ENCODE measurements around the gene TRANK1. TPM values are rescaled to one million over a fixed set of nuclear protein-coding genes. Genes with fewer than 3 reads are reported as not detected.

The TRANK1 gene
- total RNA-seq, 1 donor from 2014 or later, result 24.9 TPM

DNA sequence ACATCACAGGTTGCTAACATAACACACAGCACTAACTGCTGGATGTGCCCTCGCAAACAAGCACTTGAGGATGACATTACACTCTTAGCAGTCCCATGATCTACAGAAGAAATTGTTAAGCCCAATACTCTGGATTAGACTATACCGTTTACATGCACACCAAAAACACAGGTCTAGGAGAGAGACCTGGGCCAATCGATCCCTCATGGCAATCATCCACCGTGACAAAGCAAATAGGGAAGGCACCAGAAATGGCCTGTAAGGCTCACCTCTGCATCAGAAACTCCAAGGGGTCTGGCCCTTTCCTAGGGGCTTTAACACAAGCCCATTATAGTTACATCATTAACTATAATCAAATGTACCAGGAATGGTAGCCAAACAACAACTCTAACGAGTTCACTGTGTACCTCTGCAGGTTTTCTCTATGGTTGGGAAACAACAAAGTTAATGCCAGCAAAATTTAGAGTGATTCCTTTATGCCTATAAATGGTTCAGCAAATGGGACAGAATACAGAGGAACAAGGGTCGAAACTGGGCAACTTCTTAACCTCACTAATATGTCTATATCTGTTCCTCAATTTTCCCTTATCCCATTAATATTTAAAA, 18.5 kb downstream of the TRANK1 start:
- no peak overlapping the region for H3K4me3 Mint-ChIP-seq (ENCODE audit: unreplicated experiment)
- no peaks in the 10 kb centered on the region for H3K4me1 Mint-ChIP-seq (ENCODE audit: unreplicated experiment)
- no peaks in the 10 kb centered on the region for H3K9me3 Mint-ChIP-seq (ENCODE audit: unreplicated experiment)
- no peak overlapping the region for H3K27ac Mint-ChIP-seq (ENCODE audit: unreplicated experiment)
- H3K36me3 Mint-ChIP-seq (ENCODE audit: unreplicated experiment), result peaks cover 5% of the 10 kb centered on the region
- peak; percentile 13 for DNase-seq (ENCODE audit: extremely low spot score, unreplicated experiment)
- no peaks in the 10 kb centered on the region for H3K27me3 Mint-ChIP-seq (ENCODE audit: unreplicated experiment)
- TF ChIP-seq, protein P1, sequence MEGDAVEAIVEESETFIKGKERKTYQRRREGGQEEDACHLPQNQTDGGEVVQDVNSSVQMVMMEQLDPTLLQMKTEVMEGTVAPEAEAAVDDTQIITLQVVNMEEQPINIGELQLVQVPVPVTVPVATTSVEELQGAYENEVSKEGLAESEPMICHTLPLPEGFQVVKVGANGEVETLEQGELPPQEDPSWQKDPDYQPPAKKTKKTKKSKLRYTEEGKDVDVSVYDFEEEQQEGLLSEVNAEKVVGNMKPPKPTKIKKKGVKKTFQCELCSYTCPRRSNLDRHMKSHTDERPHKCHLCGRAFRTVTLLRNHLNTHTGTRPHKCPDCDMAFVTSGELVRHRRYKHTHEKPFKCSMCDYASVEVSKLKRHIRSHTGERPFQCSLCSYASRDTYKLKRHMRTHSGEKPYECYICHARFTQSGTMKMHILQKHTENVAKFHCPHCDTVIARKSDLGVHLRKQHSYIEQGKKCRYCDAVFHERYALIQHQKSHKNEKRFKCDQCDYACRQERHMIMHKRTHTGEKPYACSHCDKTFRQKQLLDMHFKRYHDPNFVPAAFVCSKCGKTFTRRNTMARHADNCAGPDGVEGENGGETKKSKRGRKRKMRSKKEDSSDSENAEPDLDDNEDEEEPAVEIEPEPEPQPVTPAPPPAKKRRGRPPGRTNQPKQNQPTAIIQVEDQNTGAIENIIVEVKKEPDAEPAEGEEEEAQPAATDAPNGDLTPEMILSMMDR (IDR thresholded peaks at IDR 0.05), result no peak

DNA sequence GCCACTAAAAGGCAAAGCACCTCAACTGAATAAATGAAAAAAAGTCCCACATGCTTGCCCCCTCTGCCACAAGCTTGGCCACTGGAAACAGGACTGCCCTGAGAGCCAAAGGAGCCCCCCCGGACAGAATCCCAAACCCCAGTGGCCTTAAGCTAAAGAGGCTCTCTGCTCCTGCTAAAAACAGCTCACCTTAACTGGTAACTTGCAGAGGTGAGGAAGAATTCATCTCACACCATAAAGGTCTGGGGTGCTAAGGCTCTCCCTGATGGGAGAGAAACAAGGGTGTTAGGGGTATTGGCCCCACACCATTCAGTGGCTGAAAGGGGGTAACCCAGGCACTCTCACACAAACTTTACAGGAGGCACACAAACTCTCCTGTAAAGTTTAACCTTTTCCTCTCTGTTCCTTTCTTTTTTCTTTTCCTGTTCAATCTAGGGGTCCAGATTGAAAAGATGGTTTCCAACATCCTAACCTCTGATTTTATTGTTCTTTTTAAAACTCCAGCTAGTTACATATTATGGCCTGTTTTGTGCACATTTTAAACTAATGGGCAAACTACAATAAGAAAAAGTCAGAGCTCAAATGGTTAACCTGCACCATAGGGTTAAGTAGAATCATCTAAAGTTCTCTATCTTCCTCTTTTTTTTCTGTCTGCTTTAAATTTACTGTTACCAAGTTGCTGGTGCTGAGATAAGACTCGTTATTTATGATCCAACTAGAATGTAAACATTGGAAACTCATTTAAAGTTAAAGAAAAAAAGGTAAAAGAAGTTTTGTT, 19.9 kb downstream of the TRANK1 start:
- no peaks in the 10 kb centered on the region for H3K4me1 Mint-ChIP-seq (ENCODE audit: unreplicated experiment)
- H3K27ac Mint-ChIP-seq (ENCODE audit: unreplicated experiment), result no peak overlapping the region
- TF ChIP-seq, protein P1 (IDR thresholded peaks at IDR 0.05), result no peak
- peaks cover 5% of the 10 kb centered on the region for H3K36me3 Mint-ChIP-seq (ENCODE audit: unreplicated experiment)
- no peaks in the 10 kb centered on the region for H3K27me3 Mint-ChIP-seq (ENCODE audit: unreplicated experiment)
- no peaks in the 10 kb centered on the region for H3K9me3 Mint-ChIP-seq (ENCODE audit: unreplicated experiment)
- peak; percentile 30 for DNase-seq (ENCODE audit: extremely low spot score, unreplicated experiment)
- no peak overlapping the region for H3K4me3 Mint-ChIP-seq (ENCODE audit: unreplicated experiment)

DNA sequence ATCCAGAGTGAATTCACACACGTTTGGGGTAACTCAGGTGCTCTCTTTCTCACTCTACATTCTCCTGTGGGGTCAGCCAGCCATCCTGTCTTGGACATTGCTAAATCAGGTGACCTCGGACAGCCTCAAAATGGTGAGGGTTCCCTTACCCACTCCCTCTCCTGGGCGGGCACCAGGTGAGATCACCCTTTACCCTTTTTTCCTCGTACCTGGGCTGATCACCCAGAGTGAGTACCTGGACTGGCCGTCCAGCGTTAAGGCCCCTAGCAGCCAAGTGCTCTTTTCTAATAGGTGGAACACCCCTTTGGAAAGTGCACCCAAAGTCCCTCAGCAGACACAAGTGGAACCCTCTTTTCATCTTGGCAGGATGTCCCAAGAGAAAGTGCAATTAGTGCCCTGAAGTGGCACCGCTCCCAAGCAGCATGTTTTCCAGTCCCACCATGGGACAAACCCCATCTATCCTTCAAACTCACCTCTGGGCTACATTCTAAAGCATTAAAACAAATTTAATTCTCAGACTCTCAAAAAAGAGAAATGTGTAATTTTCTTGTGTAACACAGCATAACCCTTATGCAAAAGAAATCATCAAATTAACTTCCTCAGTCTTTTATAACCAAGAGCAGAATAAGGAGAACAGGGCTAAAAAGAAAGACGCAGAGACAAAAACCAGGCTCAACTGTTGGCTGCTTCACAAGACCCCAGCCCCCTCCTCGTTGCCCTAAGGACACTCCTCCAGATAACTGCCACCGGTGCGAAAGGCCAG, 20.7 kb downstream of the TRANK1 start:
- H3K9me3 Mint-ChIP-seq (ENCODE audit: unreplicated experiment), result no peaks in the 10 kb centered on the region
- TF ChIP-seq, protein P1 (IDR thresholded peaks at IDR 0.05), result no peak
- no peak overlapping the region for H3K4me3 Mint-ChIP-seq (ENCODE audit: unreplicated experiment)
- H3K36me3 Mint-ChIP-seq (ENCODE audit: unreplicated experiment), result peaks cover 3% of the 10 kb centered on the region
- H3K27me3 Mint-ChIP-seq (ENCODE audit: unreplicated experiment), result no peaks in the 10 kb centered on the region
- no peaks in the 10 kb centered on the region for H3K4me1 Mint-ChIP-seq (ENCODE audit: unreplicated experiment)
- DNase-seq (ENCODE audit: extremely low spot score, unreplicated experiment), result no peak
- H3K27ac Mint-ChIP-seq (ENCODE audit: unreplicated experiment), result no peak overlapping the region

DNA sequence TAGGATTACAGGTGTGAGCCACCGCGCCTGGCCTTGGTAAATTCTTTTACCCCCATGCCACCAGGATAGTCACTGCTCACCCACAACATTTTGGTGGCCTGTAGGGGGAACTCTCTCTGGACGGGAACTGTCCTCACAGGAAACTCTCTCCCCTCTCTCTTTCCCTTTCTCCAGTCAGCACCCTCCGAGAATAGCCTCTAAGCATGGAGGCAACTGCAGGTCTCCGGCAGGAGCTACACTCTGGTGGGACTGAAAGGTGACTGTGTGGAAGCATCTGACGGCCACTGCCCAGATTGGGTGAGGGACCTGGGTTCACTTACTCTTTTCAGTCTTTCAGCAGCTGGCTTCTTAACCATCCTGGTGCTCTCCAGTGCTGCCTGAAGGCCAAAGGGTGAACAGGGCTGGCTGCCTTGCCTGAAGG, 21.3 kb downstream of the TRANK1 start:
- H3K4me1 Mint-ChIP-seq (ENCODE audit: unreplicated experiment), result no peaks in the 10 kb centered on the region
- no peak overlapping the region for H3K27ac Mint-ChIP-seq (ENCODE audit: unreplicated experiment)
- H3K27me3 Mint-ChIP-seq (ENCODE audit: unreplicated experiment), result no peaks in the 10 kb centered on the region
- no peak for DNase-seq (ENCODE audit: extremely low spot score, unreplicated experiment)
- no peak overlapping the region for H3K4me3 Mint-ChIP-seq (ENCODE audit: unreplicated experiment)
- TF ChIP-seq, protein P1 (IDR thresholded peaks at IDR 0.05), result no peak
- no peaks in the 10 kb centered on the region for H3K9me3 Mint-ChIP-seq (ENCODE audit: unreplicated experiment)
- H3K36me3 Mint-ChIP-seq (ENCODE audit: unreplicated experiment), result peaks cover 3% of the 10 kb centered on the region

Data from osteocyte (in vitro differentiated cells).